LoVo (cell line): Measurements from ENCODE around the gene CREB3L1.
"Not testable (repeated sequence)": the region's sequence is repeated elsewhere in the genome, so short reads cannot be mapped to it uniquely, and the experiment has no call there.

Experiments used
- DNase-seq: peaks from one replicate; pipeline ENCODE4 v3.0.0-alpha.2; 2016; ENCODE audit warnings: low spot score

CREB3L1 gene

DNA sequence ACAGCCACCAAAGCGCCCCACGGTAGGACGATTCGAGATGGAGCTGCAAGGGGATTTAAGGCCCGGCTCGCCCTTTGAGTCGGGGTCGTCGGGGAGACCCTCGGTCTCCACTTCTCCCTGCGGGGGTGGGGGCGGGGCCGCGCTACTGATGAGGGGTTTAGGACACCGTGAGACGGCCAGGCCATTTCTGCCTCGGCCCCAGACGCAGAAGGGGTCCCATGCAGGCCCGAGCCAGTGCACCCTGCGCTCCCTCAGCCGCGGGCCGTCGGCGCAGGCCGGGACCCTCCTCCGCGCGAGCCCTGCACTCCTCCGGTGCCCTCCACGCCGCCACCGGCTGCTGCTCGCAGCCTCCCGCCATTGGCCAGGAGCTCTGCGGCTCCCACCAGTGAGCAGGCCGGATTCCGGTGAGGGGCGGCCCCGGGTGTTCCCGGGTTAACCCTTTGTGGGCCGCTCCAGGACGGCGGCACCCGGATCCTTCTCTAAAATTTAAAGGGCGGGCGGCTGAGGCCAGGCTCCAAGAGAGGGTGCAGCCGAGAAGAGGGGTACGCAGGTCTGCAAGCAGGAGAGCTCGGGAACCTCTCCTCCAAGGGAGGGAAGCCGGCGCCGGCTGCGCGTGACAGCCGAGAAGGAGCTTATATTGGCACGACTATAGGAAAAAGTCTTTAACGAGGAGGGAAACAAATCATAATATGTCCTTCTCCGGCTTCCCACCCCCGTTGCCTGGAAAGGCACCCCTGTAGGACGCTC lies 18.0 kb downstream of the CREB3L1 start:
- no peak for DNase-seq

DNA sequence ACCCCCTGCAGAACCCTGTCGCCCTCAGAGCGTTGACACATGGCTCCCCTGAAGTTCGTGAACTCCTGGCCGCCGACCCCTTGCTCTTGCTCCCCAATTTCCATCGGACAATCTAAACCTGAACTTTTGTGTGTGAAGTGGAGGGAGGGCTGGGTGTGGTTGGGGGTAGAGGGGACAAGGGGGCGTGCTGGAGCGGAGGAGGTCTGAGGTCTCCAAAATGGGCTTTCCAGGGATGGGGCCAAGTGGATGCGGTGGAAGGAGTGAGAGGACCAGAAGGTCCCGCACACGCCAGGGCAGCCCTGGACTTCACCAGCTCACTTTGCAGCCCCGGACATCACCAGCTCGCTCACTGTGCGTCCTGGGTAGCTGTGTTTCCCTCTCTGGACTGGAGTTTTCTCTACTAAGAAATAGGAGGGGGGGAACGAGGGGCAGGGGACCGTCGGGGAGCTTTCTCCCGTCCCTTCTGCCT lies 18.6 kb downstream of the CREB3L1 start:
- DNase-seq, result no peak

DNA sequence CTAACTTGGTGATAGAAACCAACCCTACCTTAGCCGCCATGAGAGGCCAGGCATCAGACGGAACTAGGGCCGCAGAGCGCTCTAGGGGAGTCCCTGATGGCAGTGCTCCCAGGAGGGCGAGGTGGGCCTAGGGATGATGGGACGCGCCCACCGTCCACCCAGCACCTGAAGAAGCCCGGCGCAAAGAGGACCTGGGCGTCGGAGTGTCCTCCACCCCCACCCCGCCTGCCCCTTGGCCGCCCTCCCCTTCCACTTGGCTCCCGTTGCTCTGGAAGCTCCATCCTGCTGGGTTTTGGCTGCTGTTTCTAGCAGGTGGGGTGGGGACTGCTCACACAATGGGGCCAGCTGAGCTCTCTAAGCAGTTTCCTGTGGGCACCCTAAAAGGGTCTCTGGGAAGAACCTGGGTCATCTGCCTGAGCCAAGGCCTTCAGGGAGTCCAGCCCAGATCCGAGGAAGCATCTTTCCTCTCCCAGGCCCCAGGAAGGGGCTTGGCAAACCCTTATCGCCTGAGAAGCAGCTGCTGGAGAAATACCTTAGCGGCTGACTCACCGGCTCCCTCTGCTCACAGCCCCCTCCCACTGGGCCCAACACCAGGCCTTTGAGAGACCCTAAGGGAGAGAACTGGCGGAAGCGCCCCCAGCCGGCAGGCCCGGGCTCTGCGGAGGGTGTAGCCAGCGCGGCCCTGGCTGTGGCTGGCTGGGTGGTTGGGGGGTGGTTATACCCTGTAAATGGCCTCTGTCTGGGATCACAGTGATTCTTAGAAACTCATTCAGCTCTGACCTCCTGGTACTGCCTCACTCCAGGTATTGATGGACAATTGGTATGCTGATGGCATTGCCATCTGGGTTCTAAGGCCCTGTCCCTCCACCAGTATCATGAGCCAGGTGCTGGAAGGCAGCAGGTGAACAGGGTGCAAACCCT lies 19.3 kb downstream of the CREB3L1 start:
- no peak for DNase-seq

DNA sequence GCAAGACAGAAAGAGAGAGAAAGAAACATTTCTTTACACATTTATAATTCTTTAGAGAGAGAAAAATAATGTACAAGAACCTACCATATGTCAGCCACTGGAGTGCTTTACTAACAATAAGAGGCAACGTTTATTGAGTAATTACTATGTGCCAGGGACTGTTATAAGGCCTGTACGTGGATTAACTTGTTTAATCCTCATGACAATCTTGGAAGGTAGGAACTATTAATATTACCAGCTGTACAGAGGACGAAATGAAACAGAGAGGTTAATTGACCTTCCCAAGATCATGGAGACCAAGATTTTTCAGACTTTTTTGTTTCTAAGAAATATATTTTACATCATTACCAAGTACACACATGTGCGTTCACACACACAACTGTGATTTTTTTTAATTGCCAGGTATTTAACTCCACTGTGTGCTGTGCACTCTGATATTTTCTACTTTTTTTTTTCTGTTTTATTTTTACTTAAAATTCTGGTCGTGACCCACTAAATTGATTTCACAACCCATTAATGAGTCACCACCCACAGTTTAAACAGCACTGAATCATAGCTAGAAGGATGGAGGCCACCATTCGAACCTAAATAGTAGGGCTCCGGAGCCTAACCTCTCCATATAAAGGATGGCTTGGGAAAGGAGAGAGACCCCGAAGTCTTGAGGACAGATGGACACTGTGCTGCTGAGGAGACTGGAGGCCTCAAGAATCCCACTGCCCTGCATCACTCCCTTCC lies 21.4 kb downstream of the CREB3L1 start:
- no peak for DNase-seq

DNA sequence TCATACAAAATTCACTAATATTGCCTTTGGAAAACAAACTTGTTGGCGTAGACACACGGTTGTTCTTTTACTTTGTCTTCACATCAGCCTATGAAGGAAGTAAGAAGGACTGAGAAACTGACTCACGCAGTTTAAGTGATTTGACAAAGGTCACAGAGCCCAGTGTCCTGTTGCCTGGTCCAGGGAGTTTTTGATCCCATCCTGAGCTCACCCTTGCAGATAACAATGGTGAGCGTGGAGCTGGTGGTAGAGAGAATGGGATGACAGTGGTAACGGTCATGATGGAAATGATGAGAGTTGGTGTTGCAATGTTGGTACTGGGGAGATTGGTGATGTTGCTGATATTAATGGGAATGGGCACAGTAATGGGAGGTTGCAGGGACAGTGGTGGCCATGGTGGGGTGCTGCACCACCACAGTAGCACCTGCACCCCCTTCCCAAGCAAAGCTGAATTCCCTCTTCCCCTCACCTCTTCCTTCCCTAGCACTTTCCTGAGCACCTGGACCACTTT lies 22.0 kb downstream of the CREB3L1 start:
- DNase-seq, result no peak

DNA sequence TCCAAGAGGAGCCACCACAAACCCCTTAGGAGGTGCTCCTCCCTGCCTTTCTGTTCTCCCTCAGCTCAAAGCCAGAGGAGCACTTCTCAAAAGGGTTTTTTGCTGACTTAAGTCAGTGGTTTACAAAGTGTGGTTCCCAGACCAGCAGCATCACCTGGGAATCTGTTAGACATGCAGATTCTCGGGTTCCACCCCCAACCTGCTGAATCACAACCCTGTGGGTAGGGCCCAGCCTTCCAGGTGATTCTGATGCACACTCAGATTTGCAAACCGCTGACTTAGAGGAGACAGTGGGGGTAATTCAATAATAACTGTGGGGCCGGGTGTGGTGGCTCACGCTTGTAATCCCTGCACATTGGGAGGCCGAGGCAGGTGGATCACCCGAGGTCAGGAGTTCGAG lies 22.8 kb downstream of the CREB3L1 start:
- no peak for DNase-seq

DNA sequence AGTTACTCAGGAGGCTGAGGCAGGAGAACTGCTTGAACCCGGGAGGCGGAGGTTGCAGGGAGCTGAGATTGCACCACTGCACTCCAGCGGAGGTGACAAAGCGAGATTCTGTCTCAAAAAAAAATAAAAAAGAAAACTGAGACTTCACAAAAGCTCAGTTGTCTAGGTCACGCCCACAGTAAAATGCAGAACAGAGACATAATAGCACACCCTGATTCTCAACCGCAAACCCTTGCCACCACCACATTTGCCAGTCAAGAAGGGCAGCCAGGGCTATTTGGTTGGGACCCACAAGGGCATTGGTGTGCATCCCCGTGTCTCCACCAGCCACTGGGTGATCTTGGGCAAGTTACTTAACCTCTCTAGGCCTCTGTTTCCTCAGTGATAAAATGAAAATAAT lies 25.4 kb downstream of the CREB3L1 start:
- DNase-seq, result no peak

DNA sequence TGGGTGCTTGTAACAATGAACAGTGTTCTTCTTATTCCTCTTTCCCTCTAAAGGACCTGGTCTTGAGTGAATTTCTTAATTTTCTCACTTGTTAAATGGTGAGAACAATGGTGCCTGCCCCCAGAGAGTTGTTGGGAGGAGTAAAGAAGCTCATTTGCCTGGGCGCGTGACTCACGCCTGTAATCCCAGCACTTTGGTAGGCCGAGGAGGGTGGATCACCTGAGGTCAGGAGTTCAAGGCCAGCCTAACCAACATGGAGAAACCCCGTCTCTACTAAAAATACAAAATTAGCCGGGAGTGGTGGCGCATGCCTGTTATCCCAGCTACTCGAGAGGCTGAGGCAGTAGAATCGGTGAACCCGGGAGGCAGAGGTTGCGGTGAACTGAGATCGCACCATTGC lies 26.6 kb downstream of the CREB3L1 start:
- DNase-seq, result not testable (repeated sequence)

DNA sequence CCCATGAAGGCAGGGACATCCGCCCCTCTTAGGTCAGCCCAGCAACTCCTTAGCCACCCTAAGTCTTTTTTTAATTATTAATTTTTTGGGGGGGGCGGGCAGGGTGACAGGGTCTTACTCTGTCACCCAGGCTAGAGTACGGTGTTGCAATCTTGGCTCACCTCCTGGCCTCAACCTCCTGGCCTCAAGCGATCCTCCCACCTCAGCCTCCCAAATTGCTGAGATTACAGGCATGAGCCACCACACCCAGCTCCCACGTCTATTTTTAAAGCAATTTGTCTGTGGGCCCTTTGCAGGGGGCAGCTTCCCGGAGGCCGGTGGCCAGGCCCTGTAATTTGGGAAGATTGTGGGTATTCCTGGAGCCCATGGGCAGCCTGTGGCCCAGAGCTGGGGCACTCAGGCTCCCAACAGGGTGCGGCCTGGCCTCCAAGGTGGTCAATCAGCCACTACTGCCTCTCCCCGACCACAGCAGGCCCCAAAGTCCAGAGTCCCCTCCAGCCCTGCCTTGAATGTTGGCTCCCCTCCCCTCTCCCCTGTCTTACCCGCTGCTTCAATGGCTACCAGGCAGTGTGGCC lies 27.2 kb downstream of the CREB3L1 start:
- no peak for DNase-seq

DNA sequence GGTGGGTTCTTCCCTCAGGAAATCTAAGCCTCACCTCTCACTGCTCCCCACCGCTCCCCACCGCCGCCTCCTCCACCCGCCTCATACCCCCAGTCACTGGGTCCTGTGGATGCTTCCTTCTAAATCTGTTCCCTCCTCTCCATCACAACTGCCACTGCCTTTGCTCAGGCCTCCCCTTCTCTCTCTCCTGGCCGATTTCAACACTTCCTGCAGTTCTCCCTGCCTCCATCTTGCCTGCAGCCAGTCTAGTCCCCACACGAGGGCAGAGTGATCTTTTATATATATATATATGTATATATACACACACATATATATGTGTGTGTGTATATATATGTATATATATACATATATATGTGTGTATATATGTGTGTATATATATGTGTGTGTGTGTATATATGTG lies 27.8 kb downstream of the CREB3L1 start:
- no peak for DNase-seq

DNA sequence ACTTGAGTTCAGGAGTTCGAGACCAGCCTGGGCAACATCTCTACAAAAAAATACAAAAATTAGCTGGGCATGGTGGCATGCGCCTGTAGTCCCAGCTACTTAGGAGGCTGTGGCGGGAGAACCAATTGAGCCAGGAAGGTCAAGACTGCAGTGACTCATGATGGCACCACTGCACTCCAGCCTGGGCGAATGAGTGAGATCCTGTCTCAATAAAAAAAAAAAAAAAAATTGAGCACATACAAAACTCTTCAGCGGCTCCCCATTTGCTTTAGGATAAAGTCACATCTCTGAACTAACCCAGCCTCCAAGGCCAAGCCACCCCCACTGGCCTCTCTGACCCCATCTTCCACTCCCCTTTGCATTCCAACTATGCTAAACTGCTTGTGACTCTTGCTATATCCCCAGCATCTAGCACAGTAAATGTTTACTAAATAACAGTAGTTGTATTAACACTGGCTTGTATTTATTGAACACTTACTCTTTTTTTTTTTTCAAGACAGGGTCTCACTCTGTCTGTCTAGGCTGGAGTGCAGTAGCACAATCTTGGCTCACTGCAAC lies 28.9 kb downstream of the CREB3L1 start:
- no peak for DNase-seq

DNA sequence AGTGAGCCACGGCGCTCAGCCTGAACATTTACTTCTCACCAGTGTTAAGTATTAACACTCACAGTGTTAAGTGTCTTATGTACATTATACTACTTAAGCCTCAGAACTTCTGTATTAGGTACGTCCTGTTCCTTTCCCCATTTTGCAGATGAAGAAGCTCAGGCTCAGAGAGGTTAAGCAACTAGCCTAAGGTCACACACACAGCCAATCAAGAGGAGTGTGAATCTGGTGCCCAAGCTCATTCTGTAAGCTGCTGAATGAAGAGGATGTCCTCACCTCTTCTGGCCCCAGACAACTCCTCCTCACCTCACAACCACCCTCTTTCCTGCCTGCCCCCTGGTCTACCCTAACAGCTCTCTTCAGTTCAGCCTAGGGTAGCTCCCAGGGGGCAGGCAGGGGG lies 29.9 kb downstream of the CREB3L1 start:
- DNase-seq, result no peak

DNA sequence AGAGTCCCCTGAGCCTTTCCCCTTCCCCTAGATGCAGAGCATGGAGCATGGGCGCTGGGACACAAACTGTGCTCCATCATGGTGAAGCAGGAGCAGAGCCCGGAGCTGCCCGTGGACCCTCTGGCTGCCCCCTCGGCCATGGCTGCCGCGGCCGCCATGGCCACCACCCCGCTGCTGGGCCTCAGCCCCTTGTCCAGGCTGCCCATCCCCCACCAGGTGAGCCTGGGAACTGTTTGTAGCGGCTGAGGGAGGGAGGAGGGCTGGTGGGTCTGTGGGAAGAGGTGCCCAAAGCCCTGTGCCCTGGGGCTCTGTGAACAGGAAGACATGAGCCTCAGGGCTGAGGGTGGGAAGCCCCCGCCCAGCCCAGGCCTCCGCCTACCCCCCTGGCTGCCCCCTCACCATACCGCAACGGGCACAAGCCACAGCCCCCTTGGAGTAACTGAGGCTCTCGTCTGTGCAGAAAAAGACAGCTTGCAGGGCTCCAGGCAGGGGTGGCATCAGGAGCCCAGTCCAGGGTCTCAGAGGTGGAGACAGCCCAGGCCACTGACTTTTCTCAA lies 30.4 kb downstream of the CREB3L1 start:
- no peak for DNase-seq

DNA sequence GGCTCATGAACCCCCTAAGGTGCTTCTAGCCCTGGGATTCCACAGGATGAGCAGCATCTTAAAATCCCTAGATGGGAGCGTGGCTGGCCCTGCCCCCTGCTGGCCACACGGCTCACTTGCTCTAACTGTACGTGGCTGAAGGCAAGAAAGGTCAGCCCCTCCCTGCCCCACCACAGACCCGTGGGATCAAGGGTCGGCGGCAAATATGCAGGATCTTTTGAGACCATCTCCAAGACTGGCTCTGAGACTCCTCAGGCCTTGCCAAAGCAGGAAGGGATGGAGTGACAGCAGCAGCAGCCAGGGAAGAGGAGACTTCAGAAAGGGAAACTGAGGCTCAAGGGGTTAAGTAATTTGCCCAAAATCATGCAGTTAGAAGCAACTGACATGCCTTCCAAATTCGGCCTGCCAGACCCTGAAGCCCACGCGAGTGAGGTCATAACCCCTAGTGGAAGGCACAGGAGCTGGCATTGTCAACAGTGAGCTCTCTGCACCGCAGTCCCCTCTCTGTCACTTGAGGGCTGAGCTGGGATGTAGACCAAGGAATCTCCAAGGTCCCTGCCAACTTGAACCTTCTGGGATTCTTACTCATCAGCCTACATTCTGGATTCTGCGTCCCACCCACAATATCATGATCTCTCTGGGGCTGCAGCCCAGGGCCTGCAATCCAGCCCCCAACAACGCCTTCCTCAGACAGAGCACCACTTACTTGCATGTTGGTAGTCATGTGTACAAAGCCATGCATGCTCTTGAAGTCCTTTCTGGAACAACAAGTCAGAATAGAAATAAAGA lies 31.4 kb downstream of the CREB3L1 start:
- DNase-seq, result peak; percentile 74

DNA sequence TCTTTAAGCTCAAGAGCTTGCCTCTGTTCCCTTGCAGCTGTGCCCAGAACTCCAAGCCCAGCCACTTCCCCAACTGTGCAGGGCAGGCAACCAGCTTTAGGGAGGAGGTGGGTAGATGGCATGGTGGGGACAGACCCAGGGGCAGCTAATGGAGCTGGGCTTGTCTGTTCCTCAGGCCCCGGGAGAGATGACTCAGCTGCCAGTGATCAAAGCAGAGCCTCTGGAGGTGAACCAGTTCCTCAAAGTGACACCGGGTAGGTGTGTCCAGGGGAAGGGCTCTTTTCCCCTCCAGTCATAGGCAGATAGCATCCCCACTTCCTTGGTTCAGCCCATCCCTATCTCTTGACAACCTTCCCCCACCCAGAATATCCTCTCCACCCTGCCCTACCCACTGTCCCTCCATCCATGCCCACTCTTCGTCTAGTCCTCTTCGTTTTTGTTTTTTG lies 32.4 kb downstream of the CREB3L1 start:
- peak; percentile 76 for DNase-seq

DNA sequence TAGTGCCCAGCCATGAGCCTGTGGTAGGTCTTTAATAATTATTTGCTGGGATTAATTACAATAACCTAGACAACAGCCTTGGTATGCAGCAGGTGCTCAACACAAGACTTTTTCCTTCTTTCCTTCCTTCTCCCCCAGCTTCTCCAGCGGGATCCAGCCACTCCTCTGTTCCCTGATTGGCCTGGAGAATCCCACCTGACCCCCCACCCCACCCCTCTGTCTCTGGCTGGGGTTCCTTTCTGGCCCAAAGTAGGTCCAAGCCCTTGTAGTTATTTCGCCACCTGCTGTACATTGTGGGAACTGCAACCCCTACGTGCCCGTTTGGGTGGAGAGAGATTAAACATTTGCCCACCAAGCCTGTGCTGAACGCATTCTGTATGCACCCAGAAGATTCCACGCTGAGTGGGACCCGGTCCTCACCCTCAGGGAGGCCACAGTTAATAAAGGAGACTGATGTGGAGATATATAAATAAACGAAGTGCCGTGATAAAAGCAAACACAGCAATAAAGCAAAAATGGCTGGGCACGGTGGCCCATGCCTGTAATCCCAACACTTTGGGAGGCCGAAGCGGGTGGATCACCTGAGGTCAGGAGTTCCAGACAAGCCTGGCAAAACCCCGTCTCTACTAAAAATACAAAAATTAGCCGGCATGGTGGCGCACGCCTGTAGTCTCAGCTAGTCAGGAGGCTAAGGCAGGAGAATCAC lies 37.7 kb downstream of the CREB3L1 start:
- peak; percentile 57 for DNase-seq

DNA sequence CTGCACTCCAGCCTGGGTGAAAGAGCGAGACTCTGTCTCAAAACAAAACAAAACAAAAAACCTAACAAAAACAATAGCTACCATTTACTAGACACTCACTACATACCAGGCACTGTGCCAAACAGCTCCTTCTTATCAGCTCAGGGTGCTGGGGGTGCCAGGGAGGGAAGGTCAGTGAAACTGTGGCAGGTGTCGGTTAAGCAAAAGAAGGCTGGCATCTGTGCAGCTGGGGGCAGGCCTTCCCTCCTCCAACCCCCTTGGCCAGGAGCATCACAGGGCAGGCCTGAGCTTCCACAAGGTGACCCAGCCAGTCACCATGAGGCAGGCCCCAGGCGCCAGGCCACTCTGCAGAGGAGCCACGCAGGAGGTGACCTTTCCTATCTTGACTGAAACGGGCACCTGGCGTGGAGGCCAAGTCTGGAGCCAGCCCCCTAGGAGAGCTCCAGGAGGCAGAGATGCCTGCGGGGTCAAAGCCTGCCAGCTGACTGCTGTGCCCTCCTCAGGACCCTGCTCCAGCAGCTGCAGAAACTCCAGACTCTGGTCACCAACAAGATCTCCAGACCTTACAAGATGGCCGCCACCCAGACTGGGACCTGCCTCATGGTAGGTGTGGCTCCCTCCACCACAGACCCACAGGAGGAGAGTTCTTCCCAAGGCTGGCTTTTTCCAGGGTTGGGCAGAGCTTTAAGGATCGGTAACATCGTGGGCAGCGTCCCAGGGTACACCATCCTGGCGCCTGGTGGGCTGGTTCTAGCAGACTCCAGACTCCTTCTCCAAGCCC lies 38.5 kb downstream of the CREB3L1 start:
- DNase-seq, result peak; percentile 21

DNA sequence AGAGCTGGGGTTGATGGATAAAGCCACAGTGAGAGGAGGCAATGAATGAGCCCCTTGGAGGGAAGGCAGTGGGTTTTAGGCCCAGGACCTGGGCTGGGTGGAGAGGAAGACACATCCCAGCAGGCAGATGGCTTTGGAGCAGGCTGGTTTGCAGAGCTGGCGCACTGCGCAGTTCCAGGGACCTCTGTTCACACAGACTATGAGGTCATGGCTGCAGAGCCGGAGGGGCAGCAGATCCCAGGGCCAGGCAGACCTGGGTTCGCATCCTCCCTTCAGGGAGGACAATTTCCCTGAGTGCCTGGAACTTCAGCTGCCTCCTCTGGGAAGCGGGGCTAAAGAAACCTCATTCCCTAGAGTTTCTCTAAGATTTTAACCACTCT lies 41.6 kb downstream of the CREB3L1 start:
- no peak for DNase-seq

DNA sequence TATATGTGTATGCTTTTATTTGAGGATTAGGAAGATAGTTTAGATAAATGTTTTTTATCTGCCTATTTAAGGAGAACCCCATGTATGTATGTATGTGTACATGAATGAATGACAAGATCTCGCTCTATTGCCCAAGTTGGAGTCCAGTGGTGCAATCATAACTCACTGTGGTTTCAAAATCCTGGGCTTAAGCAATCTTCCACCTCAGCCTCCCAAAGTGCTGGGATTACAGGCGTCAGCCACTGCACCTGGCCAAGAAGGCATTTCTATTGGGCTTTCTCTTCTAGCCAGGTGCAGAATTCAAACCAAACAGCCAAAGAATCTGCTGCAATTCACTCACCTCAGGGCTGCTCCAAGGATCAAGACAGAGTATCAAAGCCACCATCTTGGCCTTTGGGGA lies 44.3 kb downstream of the CREB3L1 start:
- no peak for DNase-seq
